Thyroid gland (tissue), 4 donors: ENCODE data around the gene TBRG4.

Experiments used
- CTCF ChIP-seq, 6 experiments: fragments of 200-600 bp in 3 of 6; fragments of 450-650 bp in 3 of 6; sonication (generic) in 3 of 6; IDR thresholded peaks; one replicate each; pipeline ENCODE4 v1.5.1; 2016 to 2019; ENCODE audit warnings: antibody characterized with exemption in 6 of 6, mild to moderate bottlenecking in 2 of 6, inconsistent platforms in 1 of 6, moderate library complexity in 1 of 6
- POLR2A ChIP-seq, 2 donors: fragments of 450-650 bp; IDR thresholded peaks; one replicate each; pipeline ENCODE4 v1.6.1; 2017; ENCODE audit warnings: antibody characterized with exemption in 2 of 2, mild to moderate bottlenecking in 2 of 2, moderate library complexity in 1 of 2

GRCh38 chr7:45070254-45070642 lies 41.2 kb downstream of the TBRG4 start:
- TF ChIP-seq CTCF (IDR thresholded peaks at IDR 0.05) (no peak), POLR2A (IDR thresholded peaks at IDR 0.05) (no peak)
